Measurements from ENCODE around the gene STK39. TPM values are rescaled to one million over a fixed set of nuclear protein-coding genes. Genes with fewer than 3 reads are reported as not detected.

Gene STK39
- polyA plus RNA-seq, 1 donor (not counting 4 experiments of a cell fraction or from before 2014, with no cell fraction given) = 20.7 TPM

- no peak overlapping the region for H3K9ac ChIP-seq (ENCODE audit: control insufficient read depth, extremely low read depth, insufficient read depth, low read length)
- FAIRE-seq (no peak), DNase-seq (ENCODE audit: low read depth, low spot score) (no peak)
- H3K4me1 ChIP-seq (ENCODE audit: control insufficient read depth, extremely low read depth, insufficient read depth, low read length) = peaks cover 38% of the 10 kb centered on the region
- H3K9me1 ChIP-seq (ENCODE audit: control insufficient read depth, extremely low read depth, insufficient read depth, low read length) = no peaks in the 10 kb centered on the region
- dilution Hi-C loops (cut with MboI; ENCODE audit: extremely low pct_ligation_motif_present, low sequenced_read_pairs) = no loop called here
- H3K4me3 ChIP-seq (ENCODE audit: control insufficient read depth in 2 of 3, extremely low read depth in 1 of 3, insufficient read depth in 2 of 3, low read depth in 1 of 3, low read length in 3 of 3) = no peak overlapping the region
- TF ChIP-seq EZH2 (IDR thresholded peaks at IDR 0.05; ENCODE audit: low read length) = no peak
- TF ChIP-seq, protein P1, sequence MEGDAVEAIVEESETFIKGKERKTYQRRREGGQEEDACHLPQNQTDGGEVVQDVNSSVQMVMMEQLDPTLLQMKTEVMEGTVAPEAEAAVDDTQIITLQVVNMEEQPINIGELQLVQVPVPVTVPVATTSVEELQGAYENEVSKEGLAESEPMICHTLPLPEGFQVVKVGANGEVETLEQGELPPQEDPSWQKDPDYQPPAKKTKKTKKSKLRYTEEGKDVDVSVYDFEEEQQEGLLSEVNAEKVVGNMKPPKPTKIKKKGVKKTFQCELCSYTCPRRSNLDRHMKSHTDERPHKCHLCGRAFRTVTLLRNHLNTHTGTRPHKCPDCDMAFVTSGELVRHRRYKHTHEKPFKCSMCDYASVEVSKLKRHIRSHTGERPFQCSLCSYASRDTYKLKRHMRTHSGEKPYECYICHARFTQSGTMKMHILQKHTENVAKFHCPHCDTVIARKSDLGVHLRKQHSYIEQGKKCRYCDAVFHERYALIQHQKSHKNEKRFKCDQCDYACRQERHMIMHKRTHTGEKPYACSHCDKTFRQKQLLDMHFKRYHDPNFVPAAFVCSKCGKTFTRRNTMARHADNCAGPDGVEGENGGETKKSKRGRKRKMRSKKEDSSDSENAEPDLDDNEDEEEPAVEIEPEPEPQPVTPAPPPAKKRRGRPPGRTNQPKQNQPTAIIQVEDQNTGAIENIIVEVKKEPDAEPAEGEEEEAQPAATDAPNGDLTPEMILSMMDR (optimal IDR thresholded peaks at IDR 0.05 in 1 of 3, IDR thresholded peaks at IDR 0.05 in 1 of 3, conservative IDR thresholded peaks at IDR 0.05 in 1 of 3; ENCODE audit: extremely low read depth in 1 of 3, insufficient read depth in 2 of 3, low read length in 3 of 3) = no peak
- no peaks in the 10 kb centered on the region for H3K27me3 ChIP-seq (ENCODE audit: control insufficient read depth, extremely low read depth, insufficient read depth, low read length)
- no peak overlapping the region for H3K27ac ChIP-seq (ENCODE audit: control insufficient read depth, insufficient read depth, low read length)
- no peak overlapping the region for H3K4me2 ChIP-seq (ENCODE audit: control insufficient read depth, extremely low read depth, insufficient read depth, low read depth, low read length)
- H4K20me1 ChIP-seq (ENCODE audit: control insufficient read depth, extremely low read depth, insufficient read depth, low read length) = no peaks in the 10 kb centered on the region
- H3K9me3 ChIP-seq (ENCODE audit: control insufficient read depth, low read depth, low read length) = no peaks in the 10 kb centered on the region
- peaks cover 6% of the 10 kb centered on the region for H3K79me2 ChIP-seq (ENCODE audit: control insufficient read depth, insufficient read depth, low read length)
- no peak overlapping the region for H2AFZ ChIP-seq (ENCODE audit: control insufficient read depth, low read length)
- peaks cover 0 to 4% of the 10 kb centered on the region in 2 experiments for H3K36me3 ChIP-seq (ENCODE audit: control insufficient read depth in 2 of 2, extremely low read depth in 1 of 2, insufficient read depth in 2 of 2, low read length in 2 of 2)
Observed at GRCh38 chr2:168212866-168213265, 34.5 kb downstream of the STK39 start.

DNA sequence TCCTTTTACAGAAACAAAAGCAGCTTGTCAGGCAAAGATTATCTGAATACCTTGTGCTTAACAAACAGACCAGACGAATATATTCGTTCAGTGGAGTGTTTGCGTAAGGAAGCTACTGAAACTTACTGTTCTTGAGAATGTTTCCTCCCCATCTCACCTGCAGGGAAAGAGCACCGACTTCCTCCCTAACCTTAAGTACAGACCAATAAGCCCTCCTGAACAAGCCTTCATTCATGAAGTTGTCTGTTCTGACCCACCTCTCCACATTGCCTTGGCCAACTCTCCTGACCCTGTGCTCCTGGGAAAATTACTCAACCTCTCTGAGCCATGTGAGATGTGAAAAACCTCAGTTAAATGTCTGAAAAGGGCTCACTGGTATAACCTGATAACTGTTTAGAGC lies 35.2 kb downstream of the STK39 start:
- no peak overlapping the region for H3K4me2 ChIP-seq (ENCODE audit: control insufficient read depth, extremely low read depth, insufficient read depth, low read depth, low read length)
- peak; percentile 74 for FAIRE-seq
- dilution Hi-C loops (cut with MboI; ENCODE audit: extremely low pct_ligation_motif_present, low sequenced_read_pairs) = no loop called here
- H3K36me3 ChIP-seq (ENCODE audit: control insufficient read depth in 2 of 2, extremely low read depth in 1 of 2, insufficient read depth in 2 of 2, low read length in 2 of 2) = peaks cover 0 to 4% of the 10 kb centered on the region in 2 experiments
- no peak overlapping the region for H2AFZ ChIP-seq (ENCODE audit: control insufficient read depth, low read length)
- no peaks in the 10 kb centered on the region for H3K9me1 ChIP-seq (ENCODE audit: control insufficient read depth, extremely low read depth, insufficient read depth, low read length)
- no peak overlapping the region for H3K4me3 ChIP-seq (ENCODE audit: control insufficient read depth in 2 of 3, extremely low read depth in 1 of 3, insufficient read depth in 2 of 3, low read depth in 1 of 3, low read length in 3 of 3)
- peaks cover 38% of the 10 kb centered on the region for H3K4me1 ChIP-seq (ENCODE audit: control insufficient read depth, extremely low read depth, insufficient read depth, low read length)
- no peaks in the 10 kb centered on the region for H3K27me3 ChIP-seq (ENCODE audit: control insufficient read depth, extremely low read depth, insufficient read depth, low read length)
- no peaks in the 10 kb centered on the region for H3K9me3 ChIP-seq (ENCODE audit: control insufficient read depth, low read depth, low read length)
- no peak overlapping the region for H3K27ac ChIP-seq (ENCODE audit: control insufficient read depth, insufficient read depth, low read length)
- no peaks in the 10 kb centered on the region for H4K20me1 ChIP-seq (ENCODE audit: control insufficient read depth, extremely low read depth, insufficient read depth, low read length)
- no peak for DNase-seq (ENCODE audit: low read depth, low spot score)
- H3K79me2 ChIP-seq (ENCODE audit: control insufficient read depth, insufficient read depth, low read length) = peaks cover 6% of the 10 kb centered on the region
- no peak overlapping the region for H3K9ac ChIP-seq (ENCODE audit: control insufficient read depth, extremely low read depth, insufficient read depth, low read length)
- TF ChIP-seq EZH2 (IDR thresholded peaks at IDR 0.05; ENCODE audit: low read length) = no peak
- TF ChIP-seq, protein P1 (optimal IDR thresholded peaks at IDR 0.05 in 1 of 3, IDR thresholded peaks at IDR 0.05 in 1 of 3, conservative IDR thresholded peaks at IDR 0.05 in 1 of 3; ENCODE audit: extremely low read depth in 1 of 3, insufficient read depth in 2 of 3, low read length in 3 of 3) = no peak
